Ammon's horn (tissue), 1 donor: Measurements from ENCODE around the gene KIF3A.

Source experiments
- DNase-seq: peaks from one replicate; pipeline ENCODE4 v3.0.0-alpha.2; 2016; ENCODE audit warnings: low spot score

Gene KIF3A

DNA sequence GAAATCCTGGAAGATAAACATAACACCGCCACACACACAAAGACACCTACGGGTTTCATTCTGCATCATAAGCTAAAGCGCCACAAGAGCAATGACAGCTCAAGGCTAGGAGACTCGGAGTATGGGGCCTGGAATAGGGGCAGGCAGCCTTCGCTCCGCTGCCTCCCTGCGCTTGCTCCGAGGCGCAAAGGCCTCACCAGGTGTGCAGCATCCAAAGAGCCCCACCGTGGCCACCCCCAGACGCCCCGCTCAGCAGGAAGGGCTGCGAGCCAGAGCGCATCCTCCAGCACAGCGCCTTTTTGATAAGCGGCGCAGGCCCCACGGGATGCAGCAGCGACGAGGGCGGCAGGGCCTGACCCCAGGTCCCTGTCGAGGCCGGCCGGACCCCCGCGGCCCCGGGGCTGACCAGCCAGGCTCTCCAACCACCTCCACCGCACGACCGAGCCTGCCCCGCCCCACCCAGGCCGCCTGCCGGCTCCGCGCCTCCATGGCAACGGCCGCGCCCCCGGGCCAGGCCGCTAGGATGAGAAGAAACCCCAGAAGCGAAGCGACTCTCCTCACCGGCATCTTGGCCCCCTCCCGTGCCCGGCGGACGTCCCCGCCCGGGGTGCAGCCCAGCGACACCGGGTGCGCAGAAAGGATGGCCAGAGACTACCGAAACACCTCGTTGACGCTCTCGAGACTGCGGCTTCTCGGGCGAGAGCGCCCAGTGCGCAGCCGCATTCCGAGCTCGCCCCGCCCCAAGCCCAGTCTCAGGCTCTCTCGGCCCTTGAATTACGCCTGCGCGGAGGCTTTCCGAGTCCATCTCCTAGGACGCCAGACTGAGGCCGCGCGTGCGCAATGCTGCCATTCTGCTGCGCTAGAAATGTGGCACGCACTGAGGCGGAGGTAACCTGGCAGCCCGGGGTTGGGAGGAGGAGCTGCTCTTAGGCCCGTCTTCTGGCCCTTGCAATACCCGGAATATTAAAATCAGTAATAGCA lies at the start of gene KIF3A:
Gene KIF3A (minus strand): TSS at position 694 of the 981 bp plus-strand sequence. CDS start 127 bp downstream, at position 567.
- peak; percentile 98 for DNase-seq

DNA sequence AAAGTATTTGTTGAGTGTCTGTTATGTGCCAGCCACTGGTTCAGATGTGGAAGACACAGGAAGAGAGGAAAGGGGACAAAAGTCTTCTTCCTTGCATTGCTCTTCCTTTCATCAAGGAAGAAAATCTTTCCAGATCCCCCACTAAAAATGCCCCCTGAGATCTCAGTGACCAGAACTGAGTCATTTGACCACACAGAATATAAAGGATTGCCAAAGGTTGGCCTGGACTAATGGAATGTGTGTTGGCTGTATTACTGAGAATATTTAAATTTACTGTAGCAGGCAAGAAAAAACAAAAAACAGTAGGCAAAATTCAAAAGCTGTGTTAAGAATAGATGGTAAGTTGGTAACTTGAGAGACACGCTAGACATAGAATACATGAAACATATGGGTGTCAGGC lies 49.7 kb upstream of the KIF3A start:
- no peak for DNase-seq

DNA sequence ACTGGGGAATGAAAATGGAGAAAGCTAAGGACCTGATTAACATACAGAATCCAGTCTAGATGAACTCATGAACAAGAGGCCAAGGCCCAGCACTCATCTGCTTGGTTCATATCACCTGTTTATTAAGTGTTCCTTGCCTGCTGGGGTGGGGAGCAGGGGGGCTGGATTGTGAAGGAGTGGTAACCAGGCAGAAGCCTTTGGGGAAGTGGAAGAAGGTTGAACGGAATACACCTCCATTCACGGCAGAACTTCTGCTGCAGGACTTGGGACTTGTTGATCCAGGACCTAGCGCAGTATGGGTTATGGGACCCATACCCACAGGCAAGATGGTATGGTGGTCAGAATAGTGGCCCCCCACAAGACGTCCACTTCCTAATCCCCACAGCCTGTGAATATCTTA lies 48.5 kb upstream of the KIF3A start:
- no peak for DNase-seq

DNA sequence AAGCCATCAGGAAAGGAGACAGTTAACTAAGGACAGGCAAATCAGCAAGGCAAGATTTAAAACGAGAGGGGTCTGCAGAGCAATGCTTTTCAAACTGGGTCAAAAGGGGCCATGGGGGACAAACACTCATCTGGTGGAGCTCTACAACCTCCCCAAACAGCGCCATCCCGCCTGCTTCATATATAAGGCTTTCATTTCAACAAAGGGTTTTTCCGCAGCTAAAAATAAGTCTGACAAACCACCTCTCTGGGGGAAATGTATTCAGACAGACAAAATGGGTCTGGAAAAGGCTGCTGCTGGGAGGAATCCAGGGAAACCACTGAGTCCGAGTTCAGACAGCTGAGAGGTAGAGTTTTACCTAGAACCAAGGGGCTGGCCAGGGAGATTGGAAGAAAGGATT lies 48.0 kb upstream of the KIF3A start:
- no peak for DNase-seq

DNA sequence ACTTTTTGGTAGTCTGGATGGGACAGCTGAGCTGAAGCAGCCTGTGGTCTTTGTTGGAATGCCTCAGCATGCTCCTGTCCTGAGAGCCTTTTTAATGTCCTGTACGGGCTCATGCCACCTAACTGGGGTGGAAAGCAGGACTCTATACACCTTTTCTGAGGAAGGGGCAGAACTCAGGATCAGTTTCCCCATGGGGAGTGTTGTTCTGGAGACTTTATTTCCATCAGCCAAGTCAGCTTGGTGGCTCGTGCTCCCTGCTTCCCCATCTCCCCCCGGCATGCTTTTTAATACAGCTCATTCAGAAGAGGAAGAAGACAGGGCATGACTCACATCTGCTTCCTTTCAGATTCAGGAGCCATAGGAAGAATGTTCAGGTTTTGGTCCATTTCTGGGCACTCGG lies 44.8 kb upstream of the KIF3A start:
- DNase-seq: peak; percentile 72

DNA sequence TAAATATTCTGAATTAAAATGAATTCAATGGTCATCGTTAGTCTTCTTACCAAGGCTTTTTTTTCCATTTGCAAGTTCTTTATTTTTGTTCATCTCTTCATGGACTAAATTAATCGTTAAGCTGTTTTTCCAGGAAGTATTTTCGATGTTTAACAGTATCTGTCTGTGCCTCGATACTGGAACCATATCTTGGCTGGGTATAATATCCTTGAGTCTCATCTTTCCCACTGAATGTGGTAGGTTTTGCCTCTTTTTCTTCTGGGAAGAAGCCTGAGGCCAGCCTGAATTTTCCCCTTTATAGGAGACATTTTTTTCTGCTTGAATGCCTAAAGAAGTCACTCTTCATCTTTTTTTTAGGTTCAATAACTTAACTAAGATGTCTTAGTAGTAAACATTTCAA lies 43.7 kb upstream of the KIF3A start:
- DNase-seq: no peak

DNA sequence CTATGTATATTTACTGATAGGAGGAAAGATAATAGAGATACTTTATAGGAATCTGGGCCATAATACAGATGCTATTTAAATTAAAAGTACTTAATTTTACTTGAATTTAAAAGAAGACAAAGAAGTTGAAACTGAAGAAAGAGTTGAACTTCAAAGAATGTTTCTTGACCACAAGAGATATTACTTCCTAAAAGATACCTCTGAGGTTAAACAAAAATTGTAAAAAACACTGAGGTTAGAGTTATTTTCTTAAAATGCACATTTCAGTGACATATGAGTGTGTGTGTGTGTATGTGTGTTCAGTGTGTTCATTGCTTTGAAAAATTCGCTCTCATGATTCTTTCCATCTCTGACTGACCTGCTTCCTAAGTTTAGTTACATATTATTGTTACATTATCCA lies 43.2 kb upstream of the KIF3A start:
- no peak for DNase-seq

DNA sequence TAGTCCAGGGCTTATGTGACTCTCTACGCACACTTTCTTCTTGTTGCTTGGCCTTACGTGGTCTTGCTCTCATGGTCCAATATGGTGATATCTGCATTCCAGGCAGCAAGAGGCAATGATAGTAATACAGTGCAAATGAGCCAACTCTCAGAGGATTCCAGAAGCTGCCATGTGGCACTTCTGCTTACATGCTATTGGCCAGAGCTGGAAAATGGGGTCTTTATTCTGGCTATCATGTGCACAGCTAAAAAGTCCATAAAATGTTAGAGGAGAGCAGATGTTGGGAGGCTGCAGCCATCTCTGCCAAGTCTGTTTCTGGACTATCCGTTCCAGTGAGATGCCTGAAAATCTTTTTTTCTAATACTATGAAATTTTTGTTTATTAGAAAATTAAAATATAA lies 42.6 kb upstream of the KIF3A start:
- DNase-seq: peak; percentile 87

DNA sequence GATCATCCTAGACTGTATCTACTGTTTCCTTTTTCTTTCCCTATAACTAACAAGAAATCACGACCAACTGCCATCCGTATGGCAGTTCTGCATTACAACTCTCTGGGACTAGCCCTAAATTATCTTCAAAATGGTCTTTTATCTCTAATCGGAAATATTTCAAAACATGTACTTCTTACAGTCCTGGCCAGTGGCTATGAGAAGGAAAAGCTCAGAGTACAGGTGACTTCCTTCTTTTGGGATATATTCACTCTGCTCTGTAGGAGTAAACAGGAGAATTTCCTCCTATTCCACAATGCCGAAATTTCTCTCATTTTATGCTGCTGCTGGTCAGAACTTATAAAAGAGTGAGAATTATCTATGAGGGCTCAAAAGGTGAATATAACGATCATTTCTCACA lies 41.5 kb upstream of the KIF3A start:
- no peak for DNase-seq

DNA sequence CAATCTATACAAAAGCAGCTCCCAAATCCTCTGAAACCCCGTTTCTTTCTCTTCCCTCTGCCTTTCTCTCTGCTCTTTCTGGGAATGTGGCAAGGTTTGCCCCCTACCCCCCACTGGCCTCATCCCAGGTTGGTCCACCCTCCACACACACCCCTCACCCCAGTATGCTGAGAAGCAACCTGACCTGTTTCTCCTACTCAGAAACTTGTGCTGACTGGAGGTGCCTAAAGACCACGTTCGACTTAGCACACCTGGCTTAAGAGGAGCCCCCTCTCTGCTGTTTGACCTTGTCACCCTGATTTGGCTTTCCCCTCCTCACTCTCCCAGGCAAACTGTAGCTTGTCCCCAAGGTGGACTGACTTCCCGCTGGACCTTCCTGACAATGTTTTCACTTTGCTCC lies 40.8 kb upstream of the KIF3A start:
- no peak for DNase-seq

DNA sequence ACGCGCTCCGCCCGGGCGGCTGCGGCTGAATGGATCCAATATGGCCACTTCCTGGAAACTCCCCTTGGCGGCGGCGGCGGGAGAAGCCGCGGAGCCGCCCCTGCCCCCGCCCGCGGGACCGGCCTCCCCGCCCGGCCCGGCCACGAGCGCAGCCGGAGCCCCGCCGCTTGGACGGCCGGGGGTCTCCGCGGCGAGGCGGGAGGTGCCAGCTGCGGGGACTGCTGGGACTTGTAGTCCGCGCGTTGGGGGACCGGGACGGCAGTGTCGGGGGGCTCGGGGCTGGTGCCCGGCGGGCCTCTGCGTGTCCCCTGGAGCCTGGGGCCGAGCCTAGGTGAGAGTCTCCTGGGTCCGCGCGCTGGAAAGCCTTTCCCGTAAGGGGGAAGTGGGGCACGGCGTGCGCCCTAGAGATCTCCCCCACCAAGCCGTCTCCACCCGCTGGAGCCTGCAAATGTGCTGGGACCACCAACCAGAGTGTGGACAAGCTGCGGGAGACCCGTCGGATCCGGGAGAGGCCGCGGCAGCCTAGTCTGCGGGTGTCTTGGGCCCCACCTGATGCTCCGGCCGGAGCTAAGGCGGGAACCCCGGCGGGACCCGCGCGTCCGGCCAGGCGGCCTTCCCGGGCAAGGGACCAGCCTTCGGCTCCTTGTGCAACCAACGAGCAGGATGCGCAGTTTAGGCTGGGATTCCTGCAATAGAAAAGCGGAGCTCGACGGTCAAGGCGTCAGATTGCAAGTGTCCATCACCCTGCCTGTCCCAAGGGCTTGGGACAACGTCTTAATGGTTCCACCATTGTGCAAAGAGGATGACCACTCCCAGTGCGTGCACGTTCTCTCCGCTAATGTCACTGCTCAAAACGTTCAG lies 40.1 kb upstream of the KIF3A start, which contains the start of gene SEPTIN8:
Gene SEPTIN8 (minus strand): TSS at position 31 of the 861 bp plus-strand sequence. CDS start 102 bp downstream, outside the sequence.
- peak; percentile 60 for DNase-seq

DNA sequence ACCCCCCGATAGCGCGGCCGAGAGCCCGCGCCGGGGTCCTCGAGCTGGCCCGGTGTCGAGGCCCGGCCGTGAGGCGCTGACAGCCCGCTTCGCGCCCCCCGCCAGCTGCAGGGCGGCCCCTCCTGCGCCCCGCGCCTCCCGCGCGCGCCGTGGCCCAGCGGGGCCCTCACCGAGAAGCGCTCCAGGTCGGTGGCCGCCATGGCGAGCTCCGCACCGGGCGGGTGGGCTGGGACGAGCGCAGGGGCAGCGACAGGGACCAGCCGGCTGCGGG lies 39.5 kb upstream of the KIF3A start:
- no peak for DNase-seq

DNA sequence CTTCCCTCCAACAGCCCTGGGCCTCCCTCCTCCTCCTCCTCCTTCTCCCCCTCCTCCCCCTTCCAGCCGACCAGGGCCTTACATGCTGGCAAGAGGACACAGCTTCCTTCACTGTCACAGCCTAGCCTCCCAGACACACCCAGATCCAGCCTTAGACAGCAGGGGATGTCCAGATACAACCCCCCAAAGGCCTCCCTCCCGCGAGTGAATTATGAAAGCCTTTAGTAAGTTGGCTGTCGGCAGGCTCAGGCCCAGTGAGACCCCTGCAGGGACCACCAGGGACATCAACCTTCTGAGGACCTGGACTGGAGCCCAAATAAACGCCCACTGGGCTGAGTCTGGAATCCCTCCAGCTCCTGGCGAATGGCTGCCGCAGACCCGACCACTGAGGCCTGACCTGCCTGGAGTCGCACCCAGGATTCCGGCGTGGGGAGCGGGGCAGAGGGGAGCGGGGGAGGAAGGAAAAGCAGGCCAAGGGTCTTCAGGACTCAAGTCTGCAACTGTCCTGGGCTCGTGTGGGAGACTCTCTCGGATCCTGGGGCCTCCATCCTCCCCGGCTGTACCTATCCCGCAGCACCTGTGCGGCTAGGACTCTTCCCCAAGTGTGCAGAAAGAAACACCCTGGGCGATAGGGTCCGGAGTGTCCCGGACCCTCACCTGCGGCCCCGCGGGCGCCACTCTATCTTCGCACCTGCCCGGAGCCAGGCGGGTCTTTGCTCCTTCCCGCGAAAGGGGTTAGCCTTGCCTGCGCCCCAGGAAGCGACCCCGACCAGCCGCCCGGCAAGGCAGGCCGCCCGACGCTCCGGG lies 39.0 kb upstream of the KIF3A start:
- peak; percentile 87 for DNase-seq

DNA sequence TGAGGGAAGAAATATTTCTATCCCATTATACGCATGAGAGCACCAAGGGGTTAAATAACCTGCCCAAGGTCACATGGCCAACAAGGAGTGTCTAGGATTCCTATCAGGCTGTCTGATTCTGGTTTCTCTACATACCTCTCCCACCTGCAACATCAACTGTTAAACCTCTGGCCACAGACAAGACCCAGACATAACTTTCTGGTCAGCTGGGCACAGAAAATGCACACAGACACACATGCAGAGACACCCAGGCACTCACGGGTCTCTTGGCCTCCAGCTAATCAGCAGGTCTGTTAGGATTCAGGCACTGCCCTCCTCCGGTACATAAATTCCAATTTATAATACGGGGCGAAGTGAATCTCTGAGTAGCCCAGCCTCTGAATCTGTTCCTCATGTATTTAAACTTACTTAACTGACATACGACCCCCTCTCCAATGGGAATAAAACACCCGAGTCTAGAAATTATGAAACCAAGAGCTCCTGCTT lies 38.2 kb upstream of the KIF3A start:
- no peak for DNase-seq

DNA sequence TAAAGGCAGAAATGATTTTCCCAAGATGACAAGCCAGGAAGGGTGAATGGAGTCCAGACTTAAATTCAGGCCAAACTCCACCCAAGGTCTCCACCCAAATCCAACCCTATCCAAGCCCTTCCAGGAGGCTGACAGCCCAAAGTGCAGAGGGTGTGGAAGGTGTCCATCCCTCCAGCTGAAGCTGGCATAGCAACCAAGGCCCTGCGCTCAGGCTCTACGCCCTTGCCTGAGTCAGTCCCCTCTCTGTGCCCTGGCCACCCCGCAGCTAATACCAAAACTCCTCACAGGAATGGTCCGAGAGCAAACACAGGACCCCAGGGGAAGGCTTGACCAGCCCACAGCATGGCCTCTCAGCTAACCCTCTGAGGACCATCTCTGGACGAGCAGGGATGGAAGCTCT lies 37.5 kb upstream of the KIF3A start:
- no peak for DNase-seq

DNA sequence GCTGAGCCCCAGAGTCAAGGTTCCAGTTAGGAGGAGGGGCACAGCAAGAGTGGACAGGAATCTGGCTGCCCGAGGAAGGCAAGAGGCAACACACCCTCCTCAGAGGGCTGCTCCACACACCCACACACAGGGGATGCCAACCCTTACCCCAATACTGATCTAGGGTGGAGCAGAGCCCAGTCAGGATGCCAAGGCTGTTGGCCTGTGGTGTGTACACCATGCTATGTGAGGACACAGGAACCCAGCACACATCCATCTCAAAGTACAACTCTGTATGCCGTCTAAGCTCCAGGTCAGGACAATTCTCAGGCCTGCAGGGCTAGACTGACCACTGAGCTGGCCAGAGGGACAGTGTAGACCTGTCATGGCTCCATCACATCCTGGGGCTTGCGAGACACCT lies 37.1 kb upstream of the KIF3A start:
- no peak for DNase-seq

DNA sequence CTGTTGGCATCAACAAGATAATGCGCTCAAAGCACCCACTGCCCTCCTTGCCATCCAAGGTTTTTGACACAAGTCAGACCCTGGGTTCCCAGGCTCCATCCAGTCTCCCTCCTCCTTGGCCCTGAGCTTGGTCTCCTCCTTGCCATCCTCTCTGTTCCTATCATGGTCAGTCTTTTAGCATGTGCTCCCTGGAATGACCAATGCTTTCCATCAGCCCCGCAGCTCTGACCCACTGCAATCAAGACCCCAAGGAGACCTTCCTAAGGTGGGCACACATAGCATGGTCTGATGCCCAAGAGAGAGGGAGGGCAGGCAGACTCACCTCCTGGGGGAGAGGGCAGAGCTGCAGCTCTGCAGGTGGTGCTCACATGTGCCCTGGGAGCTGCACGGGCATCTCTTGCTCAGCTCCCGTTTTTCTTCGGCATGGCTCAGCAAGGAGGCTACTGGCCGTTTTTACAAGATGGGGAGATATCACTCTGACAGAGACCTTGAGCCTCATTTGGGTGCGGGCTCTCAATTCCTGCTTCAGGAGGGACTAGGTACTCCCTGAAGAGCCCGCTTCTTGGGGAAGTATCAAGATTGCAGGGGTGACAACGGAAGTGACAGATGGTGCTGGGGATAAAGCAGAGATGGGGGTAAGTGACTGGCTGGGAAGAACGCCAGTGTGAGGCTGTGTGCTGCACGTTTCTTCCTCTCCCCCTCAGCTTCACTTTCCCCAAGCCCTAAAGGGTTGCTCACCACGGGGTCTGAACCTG lies 36.4 kb upstream of the KIF3A start:
- no peak for DNase-seq

DNA sequence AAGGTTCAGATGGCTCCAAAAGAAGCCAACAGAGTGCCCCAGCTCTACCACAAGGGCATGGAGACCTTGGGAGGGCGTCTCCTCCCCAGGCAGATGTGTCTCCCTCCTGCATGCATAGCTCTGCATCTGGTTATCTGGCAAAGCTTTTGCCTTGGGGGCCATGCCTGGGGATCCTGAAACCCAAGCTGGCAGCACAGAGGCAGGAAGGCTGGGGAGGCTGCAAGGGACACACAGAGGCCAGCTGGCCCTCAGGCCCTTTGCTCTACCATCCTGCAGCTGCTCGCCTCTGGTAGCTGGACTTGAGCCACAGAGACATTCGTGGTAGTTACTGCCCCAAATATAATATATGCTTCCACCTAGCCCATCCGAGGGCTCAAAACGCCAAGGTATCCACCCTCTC lies 35.8 kb upstream of the KIF3A start:
- DNase-seq: no peak

DNA sequence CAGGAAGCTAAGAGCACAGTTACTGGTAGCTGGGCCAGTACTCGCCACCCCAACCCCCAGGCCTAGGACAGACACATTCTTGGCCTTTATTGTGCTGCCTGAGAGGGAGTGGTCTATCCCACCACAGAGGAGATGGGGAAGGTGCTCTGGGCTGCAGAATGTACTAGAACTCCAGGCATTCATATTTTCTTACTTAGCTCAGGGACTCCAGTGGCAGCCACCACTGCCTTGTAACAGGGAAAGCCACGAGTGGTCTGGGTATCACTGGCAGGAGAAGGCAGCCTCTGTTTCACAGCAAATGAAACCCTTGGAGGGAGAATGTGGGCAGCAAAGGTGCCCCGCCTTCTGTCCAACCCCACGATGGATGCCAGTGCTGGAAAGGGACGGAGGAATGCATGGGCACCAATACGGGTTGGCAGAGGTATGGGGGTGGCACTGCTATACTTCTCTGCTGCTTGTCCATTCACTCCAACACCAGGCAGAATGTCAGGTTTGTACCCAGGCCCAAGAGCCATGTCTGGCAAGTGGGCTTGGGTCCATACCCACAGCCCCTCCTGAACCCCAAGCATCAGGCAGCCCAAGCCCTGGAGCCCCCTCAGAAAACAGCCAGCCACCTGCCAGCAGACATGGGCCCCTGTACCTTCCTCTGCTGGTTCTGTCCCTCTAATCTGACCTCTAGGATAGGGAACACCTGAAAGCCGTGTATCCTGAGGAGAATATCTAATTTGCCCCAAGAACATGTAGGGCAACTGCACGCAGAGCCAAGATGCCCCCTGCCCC lies 35.1 kb upstream of the KIF3A start:
- DNase-seq: no peak

DNA sequence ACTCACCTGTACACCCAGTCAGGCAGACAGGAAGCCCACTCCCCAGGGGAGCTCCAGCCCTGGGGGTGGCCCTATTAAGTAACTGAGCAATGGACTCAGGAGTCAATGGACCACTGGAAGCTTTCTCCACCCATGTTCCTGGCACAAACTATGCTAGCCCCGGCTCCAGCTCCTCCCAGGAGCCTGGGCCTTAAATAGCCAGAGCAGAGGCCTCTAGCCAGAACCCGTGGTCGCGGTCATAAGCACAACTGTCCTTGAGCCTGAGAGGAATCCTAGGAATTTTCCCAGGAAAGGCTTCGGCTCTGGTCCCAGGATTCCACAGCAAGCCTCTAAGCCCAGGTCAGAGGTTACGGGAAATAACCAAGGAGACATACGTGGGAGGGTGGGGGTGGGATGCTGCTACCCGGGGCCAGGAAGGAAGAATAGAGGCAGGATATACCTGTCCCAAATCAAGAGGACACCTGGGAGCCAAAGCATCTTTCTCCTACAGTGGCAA lies 34.2 kb upstream of the KIF3A start:
- DNase-seq: no peak
